ENCODE data around the gene MED20.

MED20 gene

GRCh38 chr6:41932378-41932777, 11.4 kb upstream of the MED20 start:
- peaks cover 40 to 99% (median 82%) of the 10 kb centered on the region in 10 experiments for H3K4me1 ChIP-seq
- peak overlapping the region in 9 of 11 experiments; percentile 94 to 100 (median 100); a peak in 18 of 22 replicates for H3K27ac ChIP-seq
- H3K36me3 ChIP-seq: peaks cover 96 to 100% (median 97%) of the 10 kb centered on the region in 11 experiments

GRCh38 chr6:41931792-41932191, 10.9 kb upstream of the MED20 start:
- Histone ChIP-seq H3K4me3 (no peak overlapping the region), H3K4me1 (peaks cover 34 to 98% (median 81%) of the 10 kb centered on the region in 10 experiments), H3K36me3 (peaks cover 95 to 100% (median 97%) of the 10 kb centered on the region in 11 experiments), H3K9me3 (replicated peaks in 1 of 11) (no peaks in the 10 kb centered on the region), H3K9ac (peak overlapping the region in 3 of 11 experiments; percentile 13 to 100 (median 22); a peak in 4 of 22 replicates), H3K27me3 (no peaks in the 10 kb centered on the region), H4K20me1 (peaks cover 19 to 91% (median 58%) of the 10 kb centered on the region in 11 experiments; a peak in 21 of 22 replicates), H3K4me2 (peak overlapping the region in 5 of 11 experiments; percentile 9 to 97 (median 29); a peak in 4 of 22 replicates), H3K27ac (peak overlapping the region in 9 of 11 experiments; percentile 94 to 100 (median 100); a peak in 13 of 22 replicates)
- no peak for TF ChIP-seq Cebpa-rat (IDR thresholded peaks at IDR 0.05)

More at GRCh38 chr6:41932378-41932777, 11.4 kb upstream of the MED20 start:
- peaks cover 19 to 85% (median 52%) of the 10 kb centered on the region in 11 experiments; a peak in 21 of 22 replicates for H4K20me1 ChIP-seq
- no peaks in the 10 kb centered on the region for H3K9me3 ChIP-seq (replicated peaks in 1 of 11)
- no peaks in the 10 kb centered on the region for H3K27me3 ChIP-seq
- TF ChIP-seq Cebpa-rat (IDR thresholded peaks at IDR 0.05): no peak
- no peak overlapping the region for H3K4me3 ChIP-seq
- H3K9ac ChIP-seq: peak overlapping the region in 7 of 11 experiments; percentile 12 to 100 (median 99); a peak in 9 of 22 replicates
- H3K4me2 ChIP-seq: peak overlapping the region in 6 of 11 experiments; percentile 8 to 100 (median 98); a peak in 4 of 22 replicates

- no peaks in the 10 kb centered on the region for H3K9me3 ChIP-seq (replicated peaks in 1 of 11)
- H3K27me3 ChIP-seq: no peaks in the 10 kb centered on the region
- peaks cover 81 to 100% (median 98%) of the 10 kb centered on the region in 11 experiments for H3K36me3 ChIP-seq
- peaks cover 8 to 90% (median 69%) of the 10 kb centered on the region in 11 experiments; a peak in 21 of 22 replicates for H4K20me1 ChIP-seq
- TF ChIP-seq Cebpa-rat (IDR thresholded peaks at IDR 0.05): no peak
- peak overlapping the region in 9 of 11 experiments; percentile 4 to 61 (median 37); a peak in 15 of 22 replicates for H3K4me2 ChIP-seq
- peaks cover 25 to 95% (median 78%) of the 10 kb centered on the region in 10 experiments for H3K4me1 ChIP-seq
- peak overlapping the region; percentile 3 to 60 (median 39); a peak in 15 of 22 replicates for H3K9ac ChIP-seq
- peak overlapping the region in 10 of 11 experiments; percentile 15 to 100 (median 48); a peak in 16 of 22 replicates for H3K27ac ChIP-seq
- H3K4me3 ChIP-seq: no peak overlapping the region
Measured at GRCh38 chr6:41929924-41930323, 9.0 kb upstream of the MED20 start.

- H3K4me2 ChIP-seq: peak overlapping the region in 7 of 11 experiments; percentile 2 to 25 (median 15); a peak in 4 of 22 replicates
- H3K4me1 ChIP-seq: peaks cover 33 to 93% (median 75%) of the 10 kb centered on the region in 10 experiments
- H4K20me1 ChIP-seq: peaks cover 5 to 100% (median 91%) of the 10 kb centered on the region in 11 experiments; a peak in 21 of 22 replicates
- no peaks in the 10 kb centered on the region for H3K27me3 ChIP-seq
- H3K9ac ChIP-seq: peak overlapping the region in 7 of 11 experiments; percentile 5 to 39 (median 25); a peak in 5 of 22 replicates
- peak overlapping the region in 3 of 11 experiments; percentile 8 to 25 (median 13); a peak in 2 of 22 replicates for H3K27ac ChIP-seq
- H3K36me3 ChIP-seq: peaks cover 62 to 98% (median 93%) of the 10 kb centered on the region in 11 experiments
- TF ChIP-seq Cebpa-rat (IDR thresholded peaks at IDR 0.05): no peak
- no peaks in the 10 kb centered on the region for H3K9me3 ChIP-seq (replicated peaks in 1 of 11)
- H3K4me3 ChIP-seq: no peak overlapping the region
Measured at GRCh38 chr6:41927253-41927652, 6.3 kb upstream of the MED20 start.

- peaks cover 0 to 51% (median 47%) of the 10 kb centered on the region in 11 experiments; a peak in 19 of 22 replicates for H4K20me1 ChIP-seq
- no peak for TF ChIP-seq Cebpa-rat (IDR thresholded peaks at IDR 0.05)
- no peaks in the 10 kb centered on the region for H3K9me3 ChIP-seq (replicated peaks in 1 of 11)
- no peaks in the 10 kb centered on the region for H3K27me3 ChIP-seq
- H3K9ac ChIP-seq: peak overlapping the region; percentile 90 to 99 (median 93)
- H3K4me3 ChIP-seq: peak overlapping the region; percentile 77 to 94 (median 90)
- peak overlapping the region; percentile 90 to 98 (median 94) for H3K27ac ChIP-seq
- H3K4me2 ChIP-seq: peak overlapping the region; percentile 87 to 97 (median 94)
- H3K36me3 ChIP-seq: peaks cover 11 to 58% (median 43%) of the 10 kb centered on the region in 11 experiments; a peak in 21 of 22 replicates
- H3K4me1 ChIP-seq: peaks cover 48 to 71% (median 61%) of the 10 kb centered on the region in 10 experiments
Measured at GRCh38 chr6:41922154-41922553, 1.2 kb upstream of the MED20 start.

- peaks cover 0 to 46% (median 42%) of the 10 kb centered on the region in 11 experiments; a peak in 19 of 22 replicates for H4K20me1 ChIP-seq
- peaks cover 48 to 71% (median 62%) of the 10 kb centered on the region in 10 experiments for H3K4me1 ChIP-seq
Measured at GRCh38 chr6:41921712-41921998, 716 bp upstream of the MED20 start.

GRCh38 chr6:41917528-41917927, 3.4 kb downstream of the MED20 start:
- Histone ChIP-seq H3K27me3 (no peaks in the 10 kb centered on the region), H3K4me3 (no peak overlapping the region), H3K9ac (peak overlapping the region in 5 of 11 experiments; percentile 2 to 44 (median 14); a peak in 4 of 22 replicates), H3K4me2 (peak overlapping the region in 7 of 11 experiments; percentile 6 to 65 (median 40); a peak in 11 of 22 replicates), H3K36me3 (peaks cover 36 to 58% (median 44%) of the 10 kb centered on the region in 11 experiments), H4K20me1 (peaks cover 0 to 5% (median 1%) of the 10 kb centered on the region in 11 experiments; a peak in 5 of 22 replicates), H3K4me1 (peaks cover 27 to 50% (median 43%) of the 10 kb centered on the region in 10 experiments), H3K27ac (peak overlapping the region in 9 of 11 experiments; percentile 9 to 66 (median 47); a peak in 15 of 22 replicates), H3K9me3 (replicated peaks in 1 of 11) (no peaks in the 10 kb centered on the region)
- TF ChIP-seq Cebpa-rat (IDR thresholded peaks at IDR 0.05): no peak

More at GRCh38 chr6:41921712-41921998, 716 bp upstream of the MED20 start:
- no peaks in the 10 kb centered on the region for H3K27me3 ChIP-seq
- H3K9me3 ChIP-seq (replicated peaks in 1 of 11): no peaks in the 10 kb centered on the region
- H3K36me3 ChIP-seq: peaks cover 10 to 58% (median 42%) of the 10 kb centered on the region in 11 experiments
- H3K4me2 ChIP-seq: peak overlapping the region; percentile 87 to 97 (median 94)
- no peak for TF ChIP-seq Cebpa-rat (IDR thresholded peaks at IDR 0.05)
- H3K9ac ChIP-seq: peak overlapping the region; percentile 90 to 99 (median 93)
- peak overlapping the region; percentile 77 to 94 (median 90) for H3K4me3 ChIP-seq
- H3K27ac ChIP-seq: peak overlapping the region; percentile 90 to 98 (median 94)

GRCh38 chr6:41914869-41915530, 5.9 kb downstream of the MED20 start:
- TF ChIP-seq Cebpa-rat (IDR thresholded peaks at IDR 0.05): no peak
- H3K27ac ChIP-seq: peak overlapping the region in 2 of 11 experiments; percentile 23 to 32; a peak in 2 of 22 replicates
- H3K27me3 ChIP-seq: no peaks in the 10 kb centered on the region
- H4K20me1 ChIP-seq: peaks cover 0 to under 1% (median 0%) of the 10 kb centered on the region in 11 experiments; a peak in 2 of 22 replicates
- peak overlapping the region in 10 of 11 experiments; percentile 6 to 49 (median 26); a peak in 14 of 22 replicates for H3K4me2 ChIP-seq
- H3K4me3 ChIP-seq: no peak overlapping the region
- H3K4me1 ChIP-seq: peaks cover 23 to 45% (median 39%) of the 10 kb centered on the region in 10 experiments
- no peaks in the 10 kb centered on the region for H3K9me3 ChIP-seq (replicated peaks in 1 of 11)
- H3K36me3 ChIP-seq: peaks cover 55 to 77% (median 67%) of the 10 kb centered on the region in 11 experiments
- peak overlapping the region in 4 of 11 experiments; percentile 10 to 50 (median 26); a peak in 6 of 22 replicates for H3K9ac ChIP-seq
